ENCODE results near the gene EPN2.

- TF ChIP-seq CTCF (IDR thresholded peaks at IDR 0.05; ENCODE audit: low read depth, low read length, missing input control) (no peak), YY1 (IDR thresholded peaks at IDR 0.05) (no peak), REST (IDR thresholded peaks at IDR 0.05) (no peak), TAF1 (conservative IDR thresholded peaks at IDR 0.05) (no peak), JUND (IDR thresholded peaks at IDR 0.05) (no peak), GABPA (IDR thresholded peaks at IDR 0.05 in 1 of 2, conservative IDR thresholded peaks at IDR 0.05 in 1 of 2) (no peak), RXRA (IDR thresholded peaks at IDR 0.05) (no peak), ATF3 (IDR thresholded peaks at IDR 0.05) (no peak), RAD21 (IDR thresholded peaks at IDR 0.05) (no peak), SP1 (IDR thresholded peaks at IDR 0.05) (no peak), FOXA2 (IDR thresholded peaks at IDR 0.05) (no peak)
- TF ChIP-seq, protein P1, sequence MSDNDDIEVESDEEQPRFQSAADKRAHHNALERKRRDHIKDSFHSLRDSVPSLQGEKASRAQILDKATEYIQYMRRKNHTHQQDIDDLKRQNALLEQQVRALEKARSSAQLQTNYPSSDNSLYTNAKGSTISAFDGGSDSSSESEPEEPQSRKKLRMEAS (IDR thresholded peaks at IDR 0.05) = no peak
- TF ChIP-seq, protein P2, sequence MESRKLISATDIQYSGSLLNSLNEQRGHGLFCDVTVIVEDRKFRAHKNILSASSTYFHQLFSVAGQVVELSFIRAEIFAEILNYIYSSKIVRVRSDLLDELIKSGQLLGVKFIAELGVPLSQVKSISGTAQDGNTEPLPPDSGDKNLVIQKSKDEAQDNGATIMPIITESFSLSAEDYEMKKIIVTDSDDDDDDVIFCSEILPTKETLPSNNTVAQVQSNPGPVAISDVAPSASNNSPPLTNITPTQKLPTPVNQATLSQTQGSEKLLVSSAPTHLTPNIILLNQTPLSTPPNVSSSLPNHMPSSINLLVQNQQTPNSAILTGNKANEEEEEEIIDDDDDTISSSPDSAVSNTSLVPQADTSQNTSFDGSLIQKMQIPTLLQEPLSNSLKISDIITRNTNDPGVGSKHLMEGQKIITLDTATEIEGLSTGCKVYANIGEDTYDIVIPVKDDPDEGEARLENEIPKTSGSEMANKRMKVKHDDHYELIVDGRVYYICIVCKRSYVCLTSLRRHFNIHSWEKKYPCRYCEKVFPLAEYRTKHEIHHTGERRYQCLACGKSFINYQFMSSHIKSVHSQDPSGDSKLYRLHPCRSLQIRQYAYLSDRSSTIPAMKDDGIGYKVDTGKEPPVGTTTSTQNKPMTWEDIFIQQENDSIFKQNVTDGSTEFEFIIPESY (IDR thresholded peaks at IDR 0.05) = no peak
These were observed 148.4 kb downstream of the EPN2 start for GRCh38 chr17:19385521-19385983.

Measured in liver (tissue), 3 donors.